ENCODE measurements around the gene KPNA6.
A peak's percentile ranks its signal among the peaks of the same experiment; 100 is the strongest.

KPNA6 gene

GRCh38 chr1:32220746-32221580 is 113.1 kb downstream of the KPNA6 start:
- DNase-seq: no peak

- DNase-seq: no peak
Observed at GRCh38 chr1:32221581-32221979, 113.7 kb downstream of the KPNA6 start.

DNA sequence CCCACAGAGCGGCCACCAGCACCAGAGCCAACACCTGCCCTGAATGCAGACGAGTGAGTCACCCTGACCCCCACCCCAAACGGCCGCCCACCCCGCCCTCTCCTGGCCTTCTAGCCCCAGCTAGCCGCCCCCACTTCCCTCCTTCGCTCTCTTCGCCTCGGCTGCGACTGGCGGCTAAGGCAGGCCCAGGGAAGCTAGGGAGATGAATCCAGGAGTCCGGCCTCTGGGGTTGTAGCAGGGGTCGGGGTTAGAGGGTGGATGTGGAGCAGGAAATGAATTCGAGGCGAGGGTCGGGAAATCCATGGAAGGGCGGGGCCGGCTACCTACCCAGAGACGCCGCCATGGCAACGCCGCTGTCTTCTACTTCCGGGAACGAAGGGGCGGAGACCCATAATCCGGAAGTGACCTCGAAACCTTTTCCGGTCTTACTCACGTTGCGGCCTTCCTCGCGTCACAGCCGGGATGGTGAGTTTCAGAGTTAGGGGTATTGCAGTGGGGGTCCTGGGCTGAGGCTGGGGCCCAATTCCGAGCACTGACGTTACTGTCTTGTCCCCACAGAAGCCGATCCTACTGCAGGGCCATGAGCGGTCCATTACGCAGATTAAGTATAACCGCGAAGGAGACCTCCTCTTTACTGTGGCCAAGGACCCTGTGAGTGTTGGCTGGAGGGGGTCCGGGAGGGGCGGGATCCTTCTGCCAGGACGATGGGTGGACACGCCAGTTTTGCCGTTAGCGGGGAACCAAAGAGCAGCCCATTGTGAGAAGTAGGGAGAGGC is 114.3 kb downstream of the KPNA6 start, which contains the start of the genes EIF3I and TMEM234:
TSS of gene EIF3I (plus strand) at position 428 of the 776 bp plus-strand sequence. CDS start at position 463, 35 bp downstream.
TSS of gene TMEM234 (minus strand) at position 374 of the 776 bp plus-strand sequence. CDS start at position 343, 31 bp downstream.
- peak; percentile 93 to 96 (median 96) for DNase-seq

DNA sequence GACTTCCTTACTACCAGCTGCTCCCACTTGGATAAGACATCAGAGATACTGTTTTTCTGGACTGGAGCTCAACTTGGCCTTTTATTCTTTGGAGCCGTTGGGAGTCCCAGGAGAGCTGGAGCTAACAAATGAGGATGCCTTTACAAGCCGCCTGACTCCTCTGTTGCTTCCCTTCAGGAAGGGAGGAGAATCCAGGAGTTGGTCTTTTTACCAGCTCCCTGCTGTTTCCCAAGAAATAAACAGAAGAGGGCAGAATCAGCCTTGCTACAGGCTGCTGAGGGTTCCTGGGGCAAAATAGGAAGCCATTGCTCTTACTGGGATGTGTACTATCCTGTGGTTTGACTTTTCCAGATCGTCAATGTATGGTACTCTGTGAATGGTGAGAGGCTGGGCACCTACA is 115.8 kb downstream of the KPNA6 start:
- no peak for DNase-seq

DNA sequence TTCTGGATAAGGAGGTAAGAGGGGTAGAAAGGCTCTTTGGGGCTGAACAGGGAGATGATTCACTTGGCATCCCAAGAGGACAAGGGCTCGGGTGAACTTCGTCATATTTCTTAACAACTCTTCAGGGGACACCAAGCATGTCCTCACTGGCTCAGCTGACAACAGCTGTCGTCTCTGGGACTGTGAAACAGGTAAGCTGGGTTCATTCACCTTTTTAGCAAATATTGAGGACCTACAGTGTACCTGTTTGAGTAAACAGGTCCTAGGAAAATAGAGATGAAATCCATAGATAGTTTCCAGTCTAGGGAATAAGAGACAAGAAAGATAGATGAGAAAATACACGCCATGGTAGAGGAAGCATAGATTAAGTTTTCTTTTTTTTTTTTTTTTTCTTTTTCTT is 116.4 kb downstream of the KPNA6 start:
- DNase-seq: no peak
